Jurkat, Clone E6-1 (cell line): ENCODE data around the gene CLEC16A.

Experiments
- DNase-seq: peaks from one replicate; pipeline ENCODE4 v3.0.0-alpha.2; 2011; ENCODE audit warnings: low read depth, low spot score
- H3K4me3 ChIP-seq: 2 replicates; pipeline ENCODE4 v1.5.1; 2011; ENCODE audit warnings: mild to moderate bottlenecking, low read length, control low read depth, moderate library complexity

The CLEC16A gene

GRCh38 chr16:11063448-11064201 lies 119.3 kb downstream of the CLEC16A start:
- DNase-seq: no peak
- H3K4me3 ChIP-seq: no peak overlapping the region

GRCh38 chr16:11064202-11064540 lies 119.8 kb downstream of the CLEC16A start:
- no peak for DNase-seq
- no peak overlapping the region for H3K4me3 ChIP-seq

GRCh38 chr16:11064851-11065250 lies 120.5 kb downstream of the CLEC16A start:
- no peak for DNase-seq
- H3K4me3 ChIP-seq: no peak overlapping the region

- no peak for DNase-seq
Observed at GRCh38 chr16:11066261-11066870, 122.0 kb downstream of the CLEC16A start.

GRCh38 chr16:11067266-11067665 lies 122.9 kb downstream of the CLEC16A start:
- no peak overlapping the region for H3K4me3 ChIP-seq
- no peak for DNase-seq

More at GRCh38 chr16:11066261-11066870, 122.0 kb downstream of the CLEC16A start:
- H3K4me3 ChIP-seq: no peak overlapping the region

- no peak overlapping the region for H3K4me3 ChIP-seq
- no peak for DNase-seq
Observed at GRCh38 chr16:11067697-11068141, 123.4 kb downstream of the CLEC16A start.

GRCh38 chr16:11071829-11072228 lies 127.5 kb downstream of the CLEC16A start:
- H3K4me3 ChIP-seq: no peak overlapping the region
- no peak for DNase-seq

- DNase-seq: no peak
Observed at GRCh38 chr16:11072420-11073153, 128.2 kb downstream of the CLEC16A start.

GRCh38 chr16:11073407-11073999 lies 129.1 kb downstream of the CLEC16A start:
- H3K4me3 ChIP-seq: no peak overlapping the region
- DNase-seq: no peak

More at GRCh38 chr16:11072420-11073153, 128.2 kb downstream of the CLEC16A start:
- no peak overlapping the region for H3K4me3 ChIP-seq

GRCh38 chr16:11074131-11074530 lies 129.8 kb downstream of the CLEC16A start:
- no peak for DNase-seq
- no peak overlapping the region for H3K4me3 ChIP-seq

- no peak overlapping the region for H3K4me3 ChIP-seq
- DNase-seq: no peak
Observed at GRCh38 chr16:11075163-11075562, 130.8 kb downstream of the CLEC16A start.

GRCh38 chr16:11076259-11077018 lies 132.1 kb downstream of the CLEC16A start:
- no peak overlapping the region for H3K4me3 ChIP-seq
- DNase-seq: no peak

GRCh38 chr16:11078812-11079459 lies 134.6 kb downstream of the CLEC16A start:
- no peak for DNase-seq
- no peak overlapping the region for H3K4me3 ChIP-seq

- no peak for DNase-seq
- no peak overlapping the region for H3K4me3 ChIP-seq
Observed at GRCh38 chr16:11079652-11080187, 135.4 kb downstream of the CLEC16A start.

GRCh38 chr16:11080327-11080967 lies 136.1 kb downstream of the CLEC16A start:
- H3K4me3 ChIP-seq: no peak overlapping the region
- DNase-seq: no peak

- no peak for DNase-seq
- H3K4me3 ChIP-seq: no peak overlapping the region
Observed at GRCh38 chr16:11080999-11081630, 136.8 kb downstream of the CLEC16A start.

- no peak for DNase-seq
- no peak overlapping the region for H3K4me3 ChIP-seq
Observed at GRCh38 chr16:11082108-11082859, 137.9 kb downstream of the CLEC16A start.
